Lower lobe of right lung (tissue), 2 donors: Measurements from ENCODE around the gene NEK4. TPM values are rescaled to one million over a fixed set of nuclear protein-coding genes. Genes with fewer than 3 reads are reported as not detected.
"Not testable (repeated sequence)": the region's sequence is repeated elsewhere in the genome, so short reads cannot be mapped to it uniquely, and the experiment has no call there.

Source experiments
- ATAC-seq, 2 donors: fragments of 200-7000 bp; cut with Tn5 transposase; one replicate each; pipeline ENCODE4 v1.9.1; 2020 to 2022; ENCODE audit warnings: mild to moderate bottlenecking in 2 of 2, moderate library complexity in 2 of 2
- DNase-seq: peaks from one replicate; pipeline ENCODE4 v3.0.0-alpha.2; 2020
- H3K27ac ChIP-seq: fragments of 200-600 bp; one replicate; pipeline ENCODE4 v1.8.0; 2022
- H3K27me3 ChIP-seq: fragments of 200-600 bp; one replicate; pipeline ENCODE4 v1.8.0; 2022; ENCODE audit warnings: low read depth
- H3K36me3 ChIP-seq: fragments of 200-600 bp; one replicate; pipeline ENCODE4 v1.8.0; 2022; ENCODE audit warnings: mild to moderate bottlenecking
- H3K4me1 ChIP-seq: fragments of 200-600 bp; one replicate; pipeline ENCODE4 v1.8.0; 2022
- H3K4me3 ChIP-seq: fragments of 200-600 bp; one replicate; pipeline ENCODE4 v1.8.0; 2022; ENCODE audit warnings: mild to moderate bottlenecking
- H3K9me3 ChIP-seq: fragments of 200-600 bp; one replicate; pipeline ENCODE4 v1.8.0; 2022
- intact Hi-C: fragments of 100-400 bp; cut with DNase I; formaldehyde crosslinking; loops from one replicate; pipeline ENCODE4 v1.11.0; 2022
- total RNA-seq: library from RNA; stranded (reverse); fragmentation: NEBNext Ultra II Directional; extraction: Animal tissue kit (Norgen Biotek cat#: 25700); gene quantifications from one replicate; pipeline ENCODE4 v1.2.1, GENCODE V29; 2021
- TF ChIP-seq, protein P1 (sequence below): fragments of 200-600 bp; IDR thresholded peaks from one replicate; pipeline ENCODE4 v1.8.0; 2022; ENCODE audit warnings: antibody characterized with exemption, mild to moderate bottlenecking
- donor health status: DM: no; HTN: yes; CAD: no; lungs with severe emphysema.

The NEK4 gene
- total RNA-seq, 1 donor from 2014 or later: 25.1 TPM

DNA sequence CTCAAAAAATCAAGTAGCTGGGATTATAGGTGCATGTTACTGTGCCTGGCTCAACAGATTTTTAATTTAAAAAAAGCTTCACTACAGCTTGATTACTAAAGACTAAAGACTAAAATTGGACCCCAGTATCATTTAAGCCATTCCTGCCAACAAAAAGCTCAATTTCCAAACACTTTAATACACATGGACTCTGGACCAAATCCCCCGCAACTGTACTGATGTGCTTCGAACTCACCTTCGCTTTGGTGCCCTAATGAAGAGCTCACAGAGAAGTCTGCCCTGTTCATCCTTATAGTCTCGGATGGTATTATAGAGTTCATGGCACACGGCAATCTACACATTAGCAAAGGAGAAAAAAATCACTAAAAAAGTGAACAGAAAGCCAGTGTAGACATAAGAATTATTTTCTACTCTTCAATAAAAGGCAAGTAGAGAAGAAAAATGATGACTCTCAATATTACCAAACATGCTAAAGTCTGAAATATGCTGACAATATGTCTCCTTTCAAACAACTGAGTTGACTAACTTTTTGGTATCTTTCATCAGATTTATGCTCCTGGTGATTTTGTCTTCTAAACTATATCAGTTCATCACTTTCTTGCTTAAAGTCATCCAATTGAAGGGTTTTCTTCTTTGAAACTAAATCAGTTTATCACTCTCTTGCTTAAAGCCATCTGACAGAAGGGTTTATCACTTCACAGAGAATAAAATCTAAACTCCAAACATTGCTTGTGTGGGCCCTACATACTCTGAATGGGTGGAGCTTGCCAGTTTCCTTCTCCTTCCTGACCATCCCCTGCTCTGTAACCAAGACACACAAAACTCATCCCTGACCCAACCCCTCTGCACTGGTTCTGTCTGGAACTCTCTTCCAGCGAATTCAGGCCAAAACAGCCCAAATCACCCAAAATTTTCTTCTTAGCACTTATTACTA lies 92.2 kb downstream of the NEK4 start:
- Histone ChIP-seq H3K27ac (no peak overlapping the region), H3K27me3 (no peaks in the 10 kb centered on the region), H3K4me3 (no peak overlapping the region), H3K36me3 (peaks cover 73% of the 10 kb centered on the region), H3K9me3 (no peaks in the 10 kb centered on the region), H3K4me1 (peaks cover 34% of the 10 kb centered on the region)
- TF ChIP-seq, protein P1, sequence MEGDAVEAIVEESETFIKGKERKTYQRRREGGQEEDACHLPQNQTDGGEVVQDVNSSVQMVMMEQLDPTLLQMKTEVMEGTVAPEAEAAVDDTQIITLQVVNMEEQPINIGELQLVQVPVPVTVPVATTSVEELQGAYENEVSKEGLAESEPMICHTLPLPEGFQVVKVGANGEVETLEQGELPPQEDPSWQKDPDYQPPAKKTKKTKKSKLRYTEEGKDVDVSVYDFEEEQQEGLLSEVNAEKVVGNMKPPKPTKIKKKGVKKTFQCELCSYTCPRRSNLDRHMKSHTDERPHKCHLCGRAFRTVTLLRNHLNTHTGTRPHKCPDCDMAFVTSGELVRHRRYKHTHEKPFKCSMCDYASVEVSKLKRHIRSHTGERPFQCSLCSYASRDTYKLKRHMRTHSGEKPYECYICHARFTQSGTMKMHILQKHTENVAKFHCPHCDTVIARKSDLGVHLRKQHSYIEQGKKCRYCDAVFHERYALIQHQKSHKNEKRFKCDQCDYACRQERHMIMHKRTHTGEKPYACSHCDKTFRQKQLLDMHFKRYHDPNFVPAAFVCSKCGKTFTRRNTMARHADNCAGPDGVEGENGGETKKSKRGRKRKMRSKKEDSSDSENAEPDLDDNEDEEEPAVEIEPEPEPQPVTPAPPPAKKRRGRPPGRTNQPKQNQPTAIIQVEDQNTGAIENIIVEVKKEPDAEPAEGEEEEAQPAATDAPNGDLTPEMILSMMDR: no peak
- ATAC-seq: no peak
- no peak for DNase-seq
- intact Hi-C loops: no loop called here

DNA sequence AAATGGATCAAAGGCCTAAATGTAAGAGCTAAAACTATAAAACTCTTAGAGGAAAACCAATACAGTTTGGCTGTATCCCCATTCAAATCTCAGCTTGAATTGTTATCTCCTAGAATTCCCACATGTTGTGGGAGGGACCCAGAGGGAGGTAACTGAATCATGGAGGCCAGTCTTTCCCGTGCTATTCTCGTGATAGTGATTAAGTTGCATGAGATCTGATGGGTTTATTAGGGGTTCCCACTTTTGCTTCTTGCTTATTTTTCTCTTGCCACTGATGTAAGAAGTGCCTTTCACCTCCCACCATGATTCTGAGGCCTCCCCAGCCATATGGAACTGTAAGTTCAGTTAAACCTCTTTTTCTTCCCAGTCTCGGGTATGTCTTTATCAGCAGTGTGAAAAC lies 94.5 kb downstream of the NEK4 start:
- H3K27ac ChIP-seq, H3K4me3 ChIP-seq, intact Hi-C loops, H3K27me3 ChIP-seq, DNase-seq, H3K9me3 ChIP-seq, ATAC-seq: not testable (repeated sequence)
- peaks cover 23% of the 10 kb centered on the region for H3K4me1 ChIP-seq
- H3K36me3 ChIP-seq: peaks cover 96% of the 10 kb centered on the region

DNA sequence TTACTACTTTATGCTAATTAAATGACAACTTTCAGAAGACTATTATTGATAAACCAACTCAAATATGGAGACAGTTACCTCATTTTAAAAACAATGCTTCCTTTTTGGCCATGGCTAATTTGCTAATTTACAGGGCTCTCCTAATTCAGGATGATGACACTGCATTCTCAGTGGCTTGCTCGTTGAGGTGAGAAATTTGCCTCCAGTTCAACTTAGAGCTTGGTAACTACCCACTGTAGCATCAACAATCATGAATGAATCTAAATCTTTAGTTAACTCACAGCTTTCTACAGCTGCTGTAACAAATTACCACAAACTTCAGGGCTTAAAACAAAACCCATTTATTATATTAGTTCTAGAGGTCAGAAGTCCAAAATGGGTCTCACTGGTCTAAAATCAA lies 99.1 kb downstream of the NEK4 start:
- Histone ChIP-seq H3K27ac (no peak overlapping the region), H3K4me3 (no peak overlapping the region), H3K36me3 (peaks cover 86% of the 10 kb centered on the region), H3K9me3 (no peaks in the 10 kb centered on the region), H3K4me1 (peaks cover 24% of the 10 kb centered on the region), H3K27me3 (no peaks in the 10 kb centered on the region)
- ATAC-seq: no peak
- TF ChIP-seq, protein P1: no peak
- intact Hi-C loops: no loop called here
- DNase-seq: no peak

DNA sequence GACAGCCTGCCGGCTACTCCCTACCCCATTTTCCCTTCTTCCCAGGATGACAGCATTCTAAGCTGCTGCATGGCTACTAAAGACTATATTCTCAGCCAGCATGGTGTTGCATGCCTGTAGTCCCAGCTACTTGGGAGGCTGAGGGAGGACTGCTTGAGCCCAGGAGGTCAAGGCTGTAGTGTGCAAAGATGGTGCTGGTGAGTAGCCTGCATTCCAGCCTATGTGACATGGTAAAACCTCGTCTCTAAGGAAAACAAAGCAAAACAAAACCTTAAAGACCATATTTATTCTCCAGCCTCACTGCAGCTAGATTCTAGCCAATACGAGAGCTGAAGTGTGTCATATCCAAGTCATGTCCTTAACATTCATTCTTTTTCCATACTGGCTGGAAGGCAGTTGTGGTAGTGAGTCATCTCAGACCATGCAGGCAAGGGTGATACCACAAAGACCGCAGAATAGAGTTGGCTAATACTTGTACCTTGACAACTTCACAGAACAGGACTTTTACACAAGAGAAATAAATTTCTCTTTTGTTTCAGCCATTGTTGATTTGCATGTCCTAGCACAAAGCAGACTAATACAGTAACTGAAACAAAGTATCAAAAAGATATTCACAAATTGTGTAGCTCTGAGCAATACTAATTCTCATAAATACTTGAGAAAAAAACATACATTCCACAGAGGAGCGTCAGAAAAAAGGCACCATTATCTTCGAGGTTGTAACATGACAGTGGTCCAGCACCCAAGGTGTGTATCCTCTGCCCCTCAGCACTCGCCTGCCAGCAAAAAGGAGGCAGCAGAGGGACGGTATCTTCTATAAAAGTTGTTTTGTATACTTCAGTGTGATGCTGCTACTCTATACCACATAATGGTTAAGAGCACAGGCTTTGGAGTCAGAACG lies 99.9 kb downstream of the NEK4 start:
- Histone ChIP-seq H3K4me3 (no peak overlapping the region), H3K27ac (peak overlapping the region; percentile 29), H3K36me3 (peaks cover 86% of the 10 kb centered on the region)

DNA sequence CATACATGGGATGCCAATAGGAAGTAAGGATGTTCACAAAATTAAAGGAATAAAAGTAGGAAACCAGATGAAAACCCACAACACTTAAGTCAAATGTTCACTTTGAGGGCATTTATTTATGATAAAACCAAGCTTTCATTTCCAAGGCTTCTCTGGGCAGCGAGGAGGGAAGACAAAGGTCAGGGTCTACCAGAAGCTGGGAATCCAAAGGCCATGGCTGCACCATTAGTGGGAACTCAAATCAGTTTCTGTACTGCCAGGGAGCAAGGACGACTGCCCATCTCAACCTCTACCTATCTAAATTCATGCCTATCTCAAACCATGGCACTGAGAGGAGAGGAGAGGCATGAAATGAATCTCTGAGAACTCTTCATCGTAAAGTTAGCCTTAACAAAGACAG lies 107.6 kb downstream of the NEK4 start:
- H3K27ac ChIP-seq: no peak overlapping the region
- ATAC-seq (no peak), DNase-seq (no peak)
- H3K27me3 ChIP-seq: no peaks in the 10 kb centered on the region
- H3K36me3 ChIP-seq: peaks cover 87% of the 10 kb centered on the region
- H3K4me3 ChIP-seq: no peak overlapping the region
- no peaks in the 10 kb centered on the region for H3K9me3 ChIP-seq
- TF ChIP-seq, protein P1: no peak
- no peaks in the 10 kb centered on the region for H3K4me1 ChIP-seq
- intact Hi-C loops: no loop called here

More for the DNA sequence above, 99.9 kb downstream of the NEK4 start:
- peak; percentile 88 to 93 for ATAC-seq
- TF ChIP-seq, protein P1: no peak
- no peak for DNase-seq
- H3K9me3 ChIP-seq: no peaks in the 10 kb centered on the region
- intact Hi-C loops: no loop called here
- H3K27me3 ChIP-seq: no peaks in the 10 kb centered on the region
- H3K4me1 ChIP-seq: peaks cover 24% of the 10 kb centered on the region
